GM21526 (cell line): ENCODE measurements around the gene CFAP77.

ENCODE experiments used
- ATAC-seq: cut with Tn5 transposase; IDR thresholded peaks from one replicate; pipeline ENCODE4 v1.9.1; 2021; ENCODE audit warnings: moderate library complexity; ENCODE audit not compliant: unreplicated experiment, low FRiP score

CFAP77 gene

DNA sequence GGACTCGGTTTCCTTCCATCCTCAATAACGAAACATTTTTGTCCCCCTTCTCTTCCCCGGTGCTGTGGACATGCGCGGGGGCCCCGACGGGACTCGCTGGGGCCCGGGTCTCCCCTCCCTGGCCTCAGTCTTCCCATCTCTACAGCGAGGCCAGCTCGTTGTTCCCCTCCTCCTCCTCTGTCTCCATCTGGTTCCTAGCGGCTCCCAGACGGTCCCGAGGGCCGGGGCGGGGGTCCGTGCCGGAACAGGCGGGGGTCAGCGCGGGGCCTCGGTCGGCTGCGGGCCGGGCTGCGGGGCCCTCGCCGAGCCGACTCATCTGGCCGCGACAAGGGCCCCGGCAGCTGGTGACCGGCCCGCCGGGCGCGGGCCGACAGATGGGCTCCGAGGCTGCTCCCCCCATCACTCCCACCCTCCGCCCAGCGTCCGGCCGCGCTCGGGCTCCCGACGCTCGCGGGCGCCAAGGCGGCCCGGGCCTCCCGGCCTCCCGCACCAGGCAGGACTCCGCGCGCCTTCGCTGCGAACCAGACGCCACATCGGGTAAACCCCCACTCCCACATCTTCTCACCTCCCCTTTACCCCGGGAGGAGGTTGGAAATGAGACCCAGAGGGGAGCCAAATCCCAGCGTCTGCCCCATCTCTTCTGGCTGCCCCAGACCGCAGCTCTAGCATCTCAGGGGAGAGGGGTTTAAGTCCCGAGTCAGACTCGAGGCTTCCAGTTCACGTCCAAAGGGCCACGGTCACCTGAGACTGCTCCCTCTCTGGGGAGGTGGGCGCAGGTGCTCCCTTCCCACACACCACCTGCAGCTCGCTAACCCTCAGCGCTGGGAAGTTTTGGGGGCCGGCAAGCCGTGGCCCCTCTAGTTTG lies 180.5 kb downstream of the CFAP77 start:
- no peak for ATAC-seq

DNA sequence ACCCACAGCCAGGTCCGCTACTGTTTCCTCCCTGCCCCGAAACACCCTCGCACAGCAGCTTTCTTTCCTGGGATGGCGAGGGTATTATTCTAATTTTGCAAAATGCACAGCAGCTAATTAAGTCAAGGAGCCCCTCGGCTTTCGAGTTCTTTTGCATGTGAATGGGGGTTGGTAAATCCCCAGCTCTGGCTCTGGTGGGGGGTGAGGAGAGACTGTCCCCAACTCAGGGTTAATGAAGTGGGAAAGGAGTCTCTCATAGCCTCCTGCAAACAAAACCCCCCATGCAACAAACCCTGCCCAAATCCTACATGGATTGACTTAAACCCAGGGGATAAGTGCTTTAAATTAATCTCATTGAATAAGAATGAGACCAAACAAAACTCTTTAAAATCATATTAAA lies 181.2 kb downstream of the CFAP77 start:
- ATAC-seq = no peak

DNA sequence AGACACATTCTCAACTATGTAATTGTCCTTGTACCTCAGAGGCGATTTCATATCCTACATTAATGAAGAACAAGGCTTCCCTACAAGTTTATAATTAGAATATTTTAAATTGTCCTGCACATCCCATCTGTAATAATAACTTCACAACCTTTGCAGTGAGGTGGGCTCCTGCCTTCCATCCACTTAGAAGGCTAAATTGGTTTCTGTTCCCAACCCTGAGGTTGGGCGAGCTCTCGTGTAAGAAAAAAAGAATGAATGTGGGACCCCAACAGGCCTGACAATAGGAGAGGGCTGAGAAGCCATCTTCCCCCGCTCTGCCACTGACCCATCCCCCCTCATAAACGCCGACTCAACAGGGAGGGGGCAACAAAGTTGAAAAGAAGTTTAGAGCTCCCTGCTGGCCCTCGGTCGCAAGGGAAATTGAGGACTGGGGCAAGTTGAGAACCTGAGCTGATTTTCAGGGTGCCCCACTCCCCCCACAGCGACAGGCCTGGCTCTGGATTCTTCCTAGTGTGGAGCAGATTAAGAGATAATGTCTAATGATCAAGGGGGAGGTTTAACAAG lies 181.8 kb downstream of the CFAP77 start:
- ATAC-seq = no peak

DNA sequence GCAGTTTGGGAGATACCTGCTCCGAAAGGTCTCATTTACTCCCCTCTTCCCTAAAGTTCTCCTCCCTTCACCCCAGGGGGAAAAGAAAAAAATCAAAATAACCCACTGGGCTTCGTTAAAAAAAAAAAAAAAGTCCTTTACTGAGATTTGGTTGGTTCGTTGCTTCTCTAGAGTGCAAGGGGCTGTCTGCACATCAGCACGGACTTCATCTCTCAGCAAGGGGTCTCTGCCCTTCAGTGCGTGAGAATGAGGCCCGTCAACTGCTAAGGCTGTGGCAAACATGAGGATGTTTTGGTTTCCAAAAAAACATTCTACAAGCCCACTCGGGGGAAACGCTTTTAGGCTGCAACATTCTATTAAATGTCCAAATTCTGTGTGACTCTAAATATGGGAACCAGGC lies 182.4 kb downstream of the CFAP77 start:
- no peak for ATAC-seq

DNA sequence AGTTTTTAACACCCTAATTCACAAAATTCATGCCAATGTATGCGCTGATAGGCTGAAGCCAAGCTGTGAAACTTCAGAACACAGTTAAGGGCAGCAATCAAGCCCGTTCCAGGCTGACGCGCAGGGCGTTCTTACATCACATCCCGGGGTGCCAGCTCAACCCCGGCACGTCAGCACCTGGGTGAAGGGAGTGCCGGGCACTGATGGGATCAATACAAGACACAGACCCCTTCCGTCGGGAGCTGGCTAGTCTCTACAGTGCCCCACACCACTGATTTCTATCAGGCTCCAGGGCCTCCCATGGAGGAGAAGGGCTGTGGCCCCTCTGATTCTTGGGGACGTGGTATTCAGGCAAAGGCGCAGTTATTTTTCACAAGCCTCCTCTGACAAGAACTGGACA lies 184.4 kb downstream of the CFAP77 start:
- ATAC-seq = no peak

DNA sequence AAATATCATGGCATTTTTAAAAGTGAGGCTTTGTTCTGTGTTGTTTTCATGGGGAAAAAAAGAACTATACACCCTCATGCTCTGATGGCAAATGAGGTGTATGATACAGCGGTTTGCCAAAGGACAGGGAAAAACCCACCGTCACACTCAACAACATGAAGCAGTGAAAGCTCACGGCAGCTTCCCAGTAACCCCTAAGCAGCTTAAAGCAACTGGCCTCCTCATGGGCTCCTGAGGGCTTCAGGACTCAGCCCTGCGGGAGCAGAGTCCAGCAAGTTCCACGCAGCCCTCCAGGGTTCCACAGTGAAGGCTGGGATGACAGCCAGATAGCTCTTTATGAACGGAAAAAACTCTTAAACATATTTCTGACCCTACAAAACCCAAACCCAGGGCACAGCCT lies 185.3 kb downstream of the CFAP77 start:
- ATAC-seq = no peak

DNA sequence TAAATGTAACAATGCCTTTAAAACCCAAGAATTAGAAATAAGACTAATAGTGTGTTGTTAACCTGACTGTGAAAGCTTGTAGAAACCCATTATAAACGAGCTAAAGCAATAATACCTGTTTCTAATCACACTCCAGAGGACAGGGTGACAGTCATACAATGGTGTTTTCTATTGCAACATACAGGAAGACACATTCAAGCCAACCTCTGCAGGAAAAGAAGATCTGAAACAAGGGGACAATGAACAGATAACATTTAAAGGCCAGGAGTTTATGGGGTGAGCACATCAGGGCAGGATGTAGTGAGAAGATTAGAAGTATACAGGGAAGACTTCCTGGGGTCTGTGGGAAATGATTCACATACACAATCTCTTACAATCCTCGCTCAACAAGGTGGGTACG lies 186.2 kb downstream of the CFAP77 start:
- no peak for ATAC-seq

DNA sequence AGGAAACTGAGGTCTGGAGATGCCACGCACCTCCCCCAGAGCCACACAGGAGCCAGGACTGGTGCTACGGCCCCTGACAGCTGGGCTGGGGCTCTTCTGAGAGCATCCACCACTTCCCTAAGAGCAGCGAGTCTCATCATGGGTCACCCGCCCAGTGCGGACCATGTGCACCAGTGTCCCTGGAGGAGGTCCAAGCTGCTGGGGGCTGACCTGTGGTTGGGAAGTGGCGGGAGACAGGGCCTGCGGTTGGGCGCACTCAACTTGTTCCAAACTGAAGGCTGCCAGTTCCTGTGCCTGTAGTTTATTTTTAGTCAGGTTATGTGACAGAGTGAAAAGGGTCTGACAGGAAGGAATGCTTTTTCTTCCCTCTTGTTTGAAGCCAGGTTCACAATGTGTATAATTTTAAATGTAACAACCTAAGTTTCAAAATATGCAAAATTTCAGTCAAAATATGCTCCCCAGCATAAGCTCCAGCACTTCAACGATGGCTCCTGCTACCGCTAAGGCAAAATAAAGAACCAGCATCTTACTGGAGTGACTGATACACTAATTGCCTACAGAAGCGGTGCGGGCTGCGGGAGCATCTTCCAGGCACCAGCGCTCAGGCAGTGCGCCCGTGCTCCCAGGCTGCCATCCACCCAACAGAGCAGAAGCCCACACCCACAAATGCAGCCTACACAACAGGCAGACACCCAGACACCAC lies 187.2 kb downstream of the CFAP77 start:
- no peak for ATAC-seq

DNA sequence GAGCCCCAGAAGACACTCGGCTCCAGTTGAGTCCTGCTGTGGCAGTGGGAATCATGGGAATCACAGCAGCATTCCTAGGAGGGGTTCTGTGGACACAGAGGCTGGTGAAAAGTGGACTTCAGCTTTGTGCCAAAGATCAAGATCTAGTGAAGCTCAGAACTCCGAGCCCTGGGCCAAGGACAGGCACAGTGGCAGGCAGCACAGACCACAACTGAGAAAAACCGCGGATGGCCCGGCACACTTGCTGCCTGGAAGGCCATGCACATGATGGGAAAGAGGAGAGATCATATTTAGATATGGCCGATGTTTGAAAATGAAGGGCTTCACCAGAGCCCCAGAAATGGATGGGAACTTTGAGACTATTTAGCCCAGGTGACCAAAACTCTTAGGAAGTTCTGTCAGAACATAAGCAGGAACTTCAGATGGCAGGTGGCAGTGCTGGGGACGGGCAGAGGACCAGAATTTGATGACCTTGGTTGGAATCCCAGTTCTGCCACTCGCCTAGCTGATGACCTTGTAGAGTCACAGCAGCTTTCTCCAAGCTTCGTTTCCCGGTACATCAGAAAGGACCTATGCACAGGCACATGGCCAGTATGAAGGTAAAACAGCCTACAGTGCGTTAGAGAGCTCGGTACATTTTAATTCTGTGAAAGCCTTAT lies 190.4 kb downstream of the CFAP77 start:
- ATAC-seq = no peak

DNA sequence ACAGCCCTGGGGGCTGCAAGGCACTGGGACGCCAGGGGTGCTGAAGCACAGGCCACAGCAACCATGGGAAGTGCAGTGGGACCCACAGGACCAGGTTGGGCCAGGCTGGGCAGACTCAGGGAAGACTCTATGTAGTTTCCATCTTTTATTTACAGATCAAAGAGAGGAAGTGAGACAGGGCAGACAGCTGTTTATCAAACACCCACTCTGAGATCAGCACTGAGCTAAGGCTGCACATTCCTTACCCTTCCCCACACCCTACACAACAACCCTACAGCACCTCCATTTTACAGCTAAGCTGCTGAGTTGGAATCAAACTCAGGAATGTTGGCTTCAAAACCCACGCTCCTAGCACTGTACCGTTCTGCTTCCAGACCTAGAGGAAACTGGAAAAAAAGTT lies 192.2 kb downstream of the CFAP77 start:
- no peak for ATAC-seq

DNA sequence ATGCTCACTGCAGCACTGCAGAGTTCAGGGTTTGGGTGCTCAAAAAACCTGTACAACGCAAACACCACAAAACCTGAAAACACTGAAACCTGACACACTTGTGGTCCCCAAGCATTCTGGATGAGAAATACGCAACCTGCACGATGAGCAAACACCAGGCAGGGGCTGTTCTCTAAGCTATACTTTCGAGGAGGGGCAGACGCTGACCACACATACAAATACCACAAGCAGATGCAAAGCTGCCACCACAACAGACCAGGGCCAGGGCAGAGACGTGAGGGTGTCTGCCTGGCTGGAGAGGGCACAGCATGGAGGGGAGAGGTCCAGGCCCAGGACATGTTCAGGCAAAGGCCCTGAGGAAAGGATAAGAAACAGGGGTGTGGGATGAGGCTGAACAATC lies 195.4 kb downstream of the CFAP77 start:
- no peak for ATAC-seq

DNA sequence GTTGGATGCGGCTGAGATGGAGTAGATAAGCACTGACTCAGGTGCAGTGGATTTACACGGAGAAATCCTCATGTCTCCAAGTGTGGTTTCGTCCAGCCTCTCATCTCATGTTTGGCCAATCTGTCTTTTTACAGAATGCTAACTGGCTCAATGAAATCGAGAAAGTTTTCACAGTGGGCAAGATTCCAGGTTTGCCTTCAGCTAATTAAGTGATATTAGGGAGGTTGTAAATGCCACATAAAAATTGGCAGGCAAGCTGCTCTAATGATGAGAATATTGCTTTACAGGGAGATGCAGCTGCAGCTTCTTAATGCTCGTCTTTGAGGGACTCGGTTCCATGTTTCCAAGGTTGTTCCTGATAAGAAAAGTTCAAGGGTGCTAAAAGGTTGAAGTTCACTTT lies 196.1 kb downstream of the CFAP77 start:
- no peak for ATAC-seq

DNA sequence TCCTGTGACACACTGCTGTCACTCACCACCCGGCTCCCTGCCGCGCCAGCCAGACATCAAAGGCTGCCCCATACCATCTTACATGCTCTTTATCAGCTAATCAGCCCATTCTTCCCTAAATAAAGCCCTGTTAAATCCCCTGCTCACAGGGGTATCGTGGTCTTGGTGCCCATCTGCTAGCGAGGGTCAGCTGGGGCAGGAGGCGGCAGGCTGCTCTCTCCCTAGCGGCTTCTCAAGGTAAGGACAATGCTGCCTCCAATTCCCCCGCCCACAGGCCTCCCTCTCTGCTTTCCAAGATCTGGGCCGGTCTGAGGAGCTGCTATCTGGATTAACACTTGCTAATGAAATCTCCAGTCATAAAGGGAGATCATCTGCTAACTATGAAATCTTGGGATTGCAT lies 199.2 kb downstream of the CFAP77 start:
- ATAC-seq = no peak

DNA sequence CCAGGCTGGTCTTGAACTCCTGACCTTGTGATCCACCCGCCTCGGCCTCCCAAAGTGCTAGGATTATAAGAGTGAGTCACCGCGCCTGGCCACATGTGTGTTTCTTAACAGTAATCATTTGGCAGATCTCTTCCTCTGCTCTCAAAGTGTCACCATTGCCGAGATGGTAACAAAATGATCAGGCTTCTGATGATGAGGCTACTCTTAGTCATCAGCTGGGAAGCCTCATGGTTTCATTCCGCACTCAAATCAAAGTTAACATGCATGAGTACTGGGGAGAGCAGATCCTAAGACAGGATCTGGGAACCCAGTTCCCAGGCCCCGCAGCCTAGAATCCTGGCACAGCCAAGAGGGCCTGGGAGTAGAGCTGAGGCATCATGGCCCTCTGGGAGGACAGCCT lies 199.8 kb downstream of the CFAP77 start:
- ATAC-seq = no peak

DNA sequence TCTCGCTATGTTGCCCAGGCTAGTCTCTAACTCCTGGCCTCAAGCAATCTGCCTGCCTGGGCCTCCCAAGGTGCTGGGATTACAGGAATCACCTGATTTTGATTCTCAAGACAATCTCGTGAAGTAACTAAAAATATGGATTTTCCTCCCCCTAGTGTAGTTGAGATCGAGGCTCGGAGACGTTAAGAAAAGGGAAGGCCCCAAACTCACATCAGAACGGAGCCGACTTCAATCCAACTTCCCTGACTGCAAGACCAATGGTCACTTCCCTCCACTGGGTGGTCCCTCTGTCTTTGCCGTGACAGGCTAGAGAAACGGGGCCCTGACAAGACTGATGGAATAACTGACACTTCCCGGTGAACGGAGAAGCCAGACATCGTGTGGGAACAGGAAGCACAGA lies 200.7 kb downstream of the CFAP77 start:
- ATAC-seq = no peak

DNA sequence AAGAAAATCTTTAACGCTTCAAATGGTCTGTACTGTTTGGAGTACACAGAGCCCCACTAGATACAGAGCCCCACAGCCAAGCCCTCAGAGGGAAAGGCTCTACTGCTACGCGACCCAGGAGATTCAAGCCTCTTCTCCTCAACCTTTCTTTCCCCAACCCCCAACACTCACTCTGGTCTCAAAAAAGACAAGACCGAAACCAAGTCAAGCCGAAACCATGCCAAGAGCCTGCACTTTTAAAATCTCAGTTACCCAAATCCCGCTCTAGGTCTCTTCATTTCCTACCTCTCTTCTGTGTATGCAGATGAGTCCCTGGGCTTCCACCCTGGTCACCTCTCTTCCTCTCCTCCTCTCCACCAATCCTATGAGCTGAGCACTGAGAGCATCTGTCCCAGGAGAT lies 204.3 kb downstream of the CFAP77 start:
- ATAC-seq = no peak

DNA sequence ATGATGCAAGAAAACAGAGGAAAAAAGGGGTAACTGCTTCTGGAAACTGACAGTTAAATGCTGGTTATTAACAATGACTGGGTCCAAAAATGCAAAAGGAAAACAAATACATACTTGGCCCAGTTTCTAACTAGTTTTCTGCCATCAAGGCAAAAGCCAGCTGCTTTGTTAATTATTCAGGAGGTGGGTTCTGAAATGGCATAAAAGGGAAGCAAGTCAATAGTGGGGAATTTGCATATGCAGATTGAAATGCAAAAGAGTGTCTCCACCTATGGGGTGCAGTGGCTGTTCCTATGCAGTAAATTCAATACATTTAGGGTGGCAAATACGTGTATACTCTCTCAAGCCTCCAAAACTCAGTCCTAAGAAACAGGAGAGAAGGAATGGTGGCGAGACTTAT lies 205.8 kb downstream of the CFAP77 start:
- ATAC-seq = no peak

DNA sequence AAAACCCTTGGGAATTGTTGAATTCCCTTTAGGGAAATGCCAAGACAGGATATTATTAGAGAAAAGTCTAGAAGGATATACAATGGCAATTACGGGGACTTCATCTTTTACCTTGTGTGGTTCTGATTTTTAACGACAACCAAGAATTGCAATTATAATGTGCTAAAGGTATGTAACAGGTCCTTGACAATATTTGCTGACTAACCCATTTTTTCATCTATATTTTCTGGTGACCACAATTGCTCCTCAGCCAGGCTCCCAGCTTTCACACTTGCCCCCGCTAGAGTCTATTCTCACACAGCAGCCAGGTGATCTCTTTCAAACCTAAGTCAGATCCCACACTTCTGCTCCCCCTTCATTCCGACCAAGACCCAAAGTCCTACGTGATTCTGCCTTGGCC lies 206.7 kb downstream of the CFAP77 start:
- ATAC-seq = no peak

DNA sequence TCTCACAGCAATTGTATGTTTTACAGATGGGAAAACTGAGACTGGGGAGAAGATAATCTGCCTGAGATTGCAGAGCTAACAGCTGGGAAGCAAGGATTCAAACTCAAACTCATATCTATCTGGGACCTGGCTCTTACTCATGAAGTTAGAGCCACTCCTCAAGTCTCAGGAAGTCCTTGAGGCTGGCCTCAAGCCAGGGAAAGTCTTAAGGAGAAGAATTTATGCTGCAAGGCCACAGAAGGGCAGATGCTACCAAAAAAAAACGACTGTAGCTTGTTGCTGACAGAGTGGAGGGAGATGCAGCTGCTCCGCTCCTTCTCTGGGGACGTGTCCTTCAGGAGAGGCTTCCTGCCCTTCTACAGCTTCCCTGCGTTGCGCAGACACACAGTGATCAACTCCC lies 212.1 kb downstream of the CFAP77 start:
- ATAC-seq = no peak
